ENCODE results near the gene ABCA12. TPM values are rescaled to one million over a fixed set of nuclear protein-coding genes. Genes with fewer than 3 reads are reported as not detected.

The ABCA12 gene
- total RNA-seq, 2 experiments from 2014 or later = not detected

DNA sequence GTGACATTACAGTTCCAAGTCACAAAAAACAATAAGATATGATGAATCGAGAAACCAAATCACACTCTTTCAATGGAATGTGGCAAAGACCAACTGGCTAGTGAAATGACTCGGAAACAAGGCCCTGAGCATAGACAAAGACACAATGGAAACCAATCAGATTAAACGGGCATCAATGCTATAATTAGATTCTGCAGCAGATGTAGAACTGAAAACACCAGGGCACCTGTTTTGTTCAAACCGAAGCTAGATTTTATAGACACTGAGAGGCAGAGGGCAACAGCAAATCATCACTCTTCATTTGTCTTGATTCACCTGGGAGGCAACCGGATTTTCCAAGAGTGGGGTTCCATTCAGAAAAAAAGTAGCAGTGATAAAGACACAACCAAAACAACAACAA, 236.1 kb downstream of the ABCA12 start:
- CTCF ChIA-PET = no interaction called here
- intact Hi-C loops (cut with DNase I, micrococcal nuclease) = no loop called here
- no peak for ATAC-seq
- no peak overlapping the region for H3K4me3 Mint-ChIP-seq
- H3K9me3 Mint-ChIP-seq (ENCODE audit: low read depth) = no peaks in the 10 kb centered on the region
- no peaks in the 10 kb centered on the region for H3K36me3 Mint-ChIP-seq (ENCODE audit: low read depth)
- no peaks in the 10 kb centered on the region for H3K4me1 Mint-ChIP-seq
- no peak for DNase-seq
- no peak overlapping the region for H3K27ac Mint-ChIP-seq
- POLR2A ChIA-PET = no interaction called here
- no peaks in the 10 kb centered on the region for H3K27me3 Mint-ChIP-seq

GRCh38 chr2:214899751-214900150, 238.7 kb downstream of the ABCA12 start:
- Mint-ChIP-seq H3K9me3 (ENCODE audit: low read depth) (no peaks in the 10 kb centered on the region), H3K4me1 (no peaks in the 10 kb centered on the region), H3K27me3 (no peaks in the 10 kb centered on the region), H3K36me3 (ENCODE audit: low read depth) (no peaks in the 10 kb centered on the region), H3K27ac (no peak overlapping the region), H3K4me3 (no peak overlapping the region)
- intact Hi-C loops (cut with DNase I, micrococcal nuclease) = no loop called here
- POLR2A ChIA-PET = no interaction called here
- no peak for DNase-seq
- CTCF ChIA-PET = no interaction called here
- ATAC-seq = no peak

GRCh38 chr2:214896274-214896673, 242.2 kb downstream of the ABCA12 start:
- no peak for ATAC-seq
- Mint-ChIP-seq H3K27ac (no peak overlapping the region), H3K27me3 (no peaks in the 10 kb centered on the region), H3K4me3 (no peak overlapping the region), H3K9me3 (ENCODE audit: low read depth) (no peaks in the 10 kb centered on the region), H3K4me1 (no peaks in the 10 kb centered on the region), H3K36me3 (ENCODE audit: low read depth) (no peaks in the 10 kb centered on the region)
- DNase-seq = no peak
- ChIA-PET POLR2A (interaction anchor here (0.6 kb wide), 1 partner anchor 159 kb away, joined by 3 read pairs; no protein-coding TSS in a partner anchor), CTCF (no interaction called here)
- intact Hi-C loops (cut with DNase I, micrococcal nuclease) = no loop called here

DNA sequence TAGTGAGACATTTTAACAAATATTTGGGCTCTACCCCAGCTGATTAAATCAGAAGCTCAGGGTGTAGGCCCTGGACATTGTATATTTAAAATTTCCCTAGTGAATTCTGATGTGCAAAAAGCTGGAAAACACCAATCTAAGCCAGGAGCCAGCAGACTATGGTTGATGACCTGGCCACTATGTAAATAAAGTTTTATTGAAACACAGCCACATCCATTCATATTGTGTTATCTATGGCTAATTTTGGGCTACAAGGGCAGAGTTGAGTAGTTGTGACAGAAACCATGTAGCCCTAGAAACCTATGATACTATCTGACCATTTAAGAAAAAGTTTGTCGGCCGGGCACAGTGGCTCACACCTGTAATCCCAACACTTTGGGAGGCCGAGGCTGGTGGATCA, 243.0 kb downstream of the ABCA12 start:
- DNase-seq (no peak), ATAC-seq (no peak)
- ChIA-PET CTCF (no interaction called here), POLR2A (no interaction called here)
- no peak overlapping the region for H3K4me3 Mint-ChIP-seq
- H3K9me3 Mint-ChIP-seq (ENCODE audit: low read depth) = no peaks in the 10 kb centered on the region
- H3K36me3 Mint-ChIP-seq (ENCODE audit: low read depth) = no peaks in the 10 kb centered on the region
- H3K27me3 Mint-ChIP-seq = no peaks in the 10 kb centered on the region
- H3K4me1 Mint-ChIP-seq = no peaks in the 10 kb centered on the region
- intact Hi-C loops (cut with DNase I, micrococcal nuclease) = no loop called here
- no peak overlapping the region for H3K27ac Mint-ChIP-seq

- Mint-ChIP-seq H3K4me3 (no peak overlapping the region), H3K27me3 (peaks cover 4% of the 10 kb centered on the region), H3K9me3 (ENCODE audit: low read depth) (no peaks in the 10 kb centered on the region), H3K27ac (no peak overlapping the region), H3K4me1 (no peaks in the 10 kb centered on the region), H3K36me3 (ENCODE audit: low read depth) (no peaks in the 10 kb centered on the region)
- DNase-seq (no peak), ATAC-seq (no peak)
- ChIA-PET POLR2A (no interaction called here), CTCF (interaction anchor here (0.6 kb wide), 1 partner anchor 45 kb away, joined by 4 read pairs; no protein-coding TSS in a partner anchor)
- intact Hi-C loops (cut with DNase I, micrococcal nuclease) = no loop called here
Observed at GRCh38 chr2:214889301-214889700, 249.1 kb downstream of the ABCA12 start.

- Mint-ChIP-seq H3K27ac (no peak overlapping the region), H3K4me1 (no peaks in the 10 kb centered on the region), H3K27me3 (peaks cover 10% of the 10 kb centered on the region), H3K36me3 (ENCODE audit: low read depth) (no peaks in the 10 kb centered on the region), H3K9me3 (ENCODE audit: low read depth) (no peaks in the 10 kb centered on the region), H3K4me3 (no peak overlapping the region)
- ChIA-PET POLR2A (no interaction called here), CTCF (interaction anchor here (0.6 kb wide), 1 partner anchor 478 kb away, joined by 3 read pairs; no protein-coding TSS in a partner anchor)
- ATAC-seq (no peak), DNase-seq (no peak)
- intact Hi-C loops (cut with DNase I, micrococcal nuclease) = no loop called here
Observed at GRCh38 chr2:214881647-214882202, 256.7 kb downstream of the ABCA12 start.

Other genes with a start within 250 kb of the ABCA12 start
- 100 to 1,000 TPM; 300 to 310 TPM for gene ATIC, start 173.4 kb upstream of the ABCA12 start, total RNA-seq

Measured in activated CD4-positive, alpha-beta T cell treated with anti-CD3 and anti-CD28 coated beads for 36 hours (primary cell).